ENCODE data around the gene RGS17.

The RGS17 gene

GRCh38 chr6:153059311-153059710 lies 71.8 kb downstream of the RGS17 start:
- H3K36me3 ChIP-seq (ENCODE audit: control insufficient read depth in 2 of 2, insufficient read depth in 1 of 2, low read length in 2 of 2), result no peaks in the 10 kb centered on the region
- no peaks in the 10 kb centered on the region for H3K9me3 ChIP-seq (ENCODE audit: control insufficient read depth, insufficient read depth, low read depth, low read length)
- CTCF ChIA-PET, result interaction anchor here (0.7 to 1.1 kb wide), 2 partner anchors 34 to 59 kb away, joined by 3 read pairs; no protein-coding TSS in a partner anchor
- H3K4me3 ChIP-seq (ENCODE audit: low read depth, low read length), result no peak overlapping the region
- H3K27ac ChIP-seq (ENCODE audit: extremely low read depth, low read depth, low read length), result no peak overlapping the region
- no peaks in the 10 kb centered on the region for H3K4me1 ChIP-seq (ENCODE audit: control insufficient read depth, insufficient read depth, low read length)
- POLR2A ChIA-PET, result no interaction called here
- no peak for TF ChIP-seq ZSCAN4 (tag by site-specific recombination; IDR thresholded peaks at IDR 0.05)
- TF ChIP-seq, protein P1, sequence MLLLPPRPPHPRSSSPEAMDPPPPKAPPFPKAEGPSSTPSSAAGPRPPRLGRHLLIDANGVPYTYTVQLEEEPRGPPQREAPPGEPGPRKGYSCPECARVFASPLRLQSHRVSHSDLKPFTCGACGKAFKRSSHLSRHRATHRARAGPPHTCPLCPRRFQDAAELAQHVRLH (tag by site-specific recombination; IDR thresholded peaks at IDR 0.05), result no peak
- TF ChIP-seq ZNF660 (tag by site-specific recombination; IDR thresholded peaks at IDR 0.05), result no peak
- TF ChIP-seq ZNF544 (tag by site-specific recombination; IDR thresholded peaks at IDR 0.05), result no peak
- TF ChIP-seq ZNF658 (tag by site-specific recombination; IDR thresholded peaks at IDR 0.05), result no peak
- no peak for TF ChIP-seq ZNF677 (tag by site-specific recombination; IDR thresholded peaks at IDR 0.05)
- no peak for TF ChIP-seq ZBTB17 (tag by site-specific recombination; IDR thresholded peaks at IDR 0.05)
- TF ChIP-seq PRDM2 (tag by site-specific recombination; IDR thresholded peaks at IDR 0.05; ENCODE audit: borderline replicate concordance), result no peak

- no peaks in the 10 kb centered on the region for H3K4me1 ChIP-seq (ENCODE audit: control insufficient read depth, insufficient read depth, low read length)
- H3K9me3 ChIP-seq (ENCODE audit: control insufficient read depth, insufficient read depth, low read depth, low read length), result no peaks in the 10 kb centered on the region
- H3K4me3 ChIP-seq (ENCODE audit: low read depth, low read length), result no peak overlapping the region
- no peak overlapping the region for H3K27ac ChIP-seq (ENCODE audit: extremely low read depth, low read depth, low read length)
- no peak for TF ChIP-seq ZNF223 (tag by site-specific recombination; IDR thresholded peaks at IDR 0.05)
- no peak for TF ChIP-seq ZBTB20 (tag by site-specific recombination; IDR thresholded peaks at IDR 0.05)
- no peak for TF ChIP-seq ZNF701 (tag by site-specific recombination; IDR thresholded peaks at IDR 0.05)
- no peak for TF ChIP-seq GLIS1 (tag by site-specific recombination; IDR thresholded peaks at IDR 0.05)
- TF ChIP-seq ZNF785 (tag by site-specific recombination; IDR thresholded peaks at IDR 0.05), result no peak
- TF ChIP-seq ZNF658 (tag by site-specific recombination; IDR thresholded peaks at IDR 0.05), result no peak
- TF ChIP-seq ZNF48 (tag by site-specific recombination; IDR thresholded peaks at IDR 0.05), result no peak
- TF ChIP-seq ZNF521 (tag by site-specific recombination; IDR thresholded peaks at IDR 0.05), result no peak
- no peaks in the 10 kb centered on the region for H3K36me3 ChIP-seq (ENCODE audit: control insufficient read depth in 2 of 2, insufficient read depth in 1 of 2, low read length in 2 of 2)
- ChIA-PET POLR2A (no interaction called here), CTCF (interaction anchor here (0.6 to 1.1 kb wide), 4 partner anchors 34 to 406 kb away, joined by 3 to 6 read pairs (median 4); no protein-coding TSS in a partner anchor)
Observed at GRCh38 chr6:153058909-153059308, 72.2 kb downstream of the RGS17 start.

DNA sequence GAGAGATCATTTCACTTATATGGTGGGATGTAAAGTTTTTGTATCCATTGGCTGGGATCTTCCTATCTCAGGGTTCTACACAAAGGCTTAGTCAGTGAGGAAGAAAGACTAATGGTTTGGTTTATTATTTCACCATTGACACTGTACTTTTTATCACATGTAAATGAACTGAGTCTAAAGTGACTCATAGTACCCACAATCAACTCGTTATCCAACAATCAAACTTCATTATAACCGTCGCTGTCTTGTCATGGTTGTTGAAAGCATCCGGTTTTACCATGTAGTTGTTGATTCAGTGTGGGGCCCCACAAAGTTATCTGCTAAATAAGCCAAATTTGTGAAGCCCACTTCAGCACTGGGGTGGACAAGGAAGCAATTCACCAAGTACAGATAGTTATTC lies 72.8 kb downstream of the RGS17 start:
- CTCF ChIA-PET, result interaction anchor here (0.6 to 0.7 kb wide), 2 partner anchors 96 to 406 kb away, joined by 4 to 6 read pairs; no protein-coding TSS in a partner anchor
- TF ChIP-seq, protein P1 (tag by site-specific recombination; IDR thresholded peaks at IDR 0.05), result no peak
- TF ChIP-seq PRDM4 (tag by site-specific recombination; IDR thresholded peaks at IDR 0.05), result no peak
- Histone ChIP-seq H3K36me3 (ENCODE audit: control insufficient read depth in 2 of 2, insufficient read depth in 1 of 2, low read length in 2 of 2) (no peaks in the 10 kb centered on the region), H3K27ac (ENCODE audit: extremely low read depth, low read depth, low read length) (no peak overlapping the region), H3K4me1 (ENCODE audit: control insufficient read depth, insufficient read depth, low read length) (no peaks in the 10 kb centered on the region), H3K9me3 (ENCODE audit: control insufficient read depth, insufficient read depth, low read depth, low read length) (no peaks in the 10 kb centered on the region), H3K4me3 (ENCODE audit: low read depth, low read length) (no peak overlapping the region)
- POLR2A ChIA-PET, result no interaction called here
